Raji (cell line): ENCODE measurements around the gene PTCRA.

ENCODE experiments used
- POLR2A ChIP-seq: IDR thresholded peaks from 2 replicates; pipeline ENCODE4 v1.6.1; 2011; ENCODE audit warnings: low read depth, low read length, control low read depth; ENCODE audit not compliant: insufficient read depth

The PTCRA gene, protein sequence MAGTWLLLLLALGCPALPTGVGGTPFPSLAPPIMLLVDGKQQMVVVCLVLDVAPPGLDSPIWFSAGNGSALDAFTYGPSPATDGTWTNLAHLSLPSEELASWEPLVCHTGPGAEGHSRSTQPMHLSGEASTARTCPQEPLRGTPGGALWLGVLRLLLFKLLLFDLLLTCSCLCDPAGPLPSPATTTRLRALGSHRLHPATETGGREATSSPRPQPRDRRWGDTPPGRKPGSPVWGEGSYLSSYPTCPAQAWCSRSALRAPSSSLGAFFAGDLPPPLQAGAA

DNA sequence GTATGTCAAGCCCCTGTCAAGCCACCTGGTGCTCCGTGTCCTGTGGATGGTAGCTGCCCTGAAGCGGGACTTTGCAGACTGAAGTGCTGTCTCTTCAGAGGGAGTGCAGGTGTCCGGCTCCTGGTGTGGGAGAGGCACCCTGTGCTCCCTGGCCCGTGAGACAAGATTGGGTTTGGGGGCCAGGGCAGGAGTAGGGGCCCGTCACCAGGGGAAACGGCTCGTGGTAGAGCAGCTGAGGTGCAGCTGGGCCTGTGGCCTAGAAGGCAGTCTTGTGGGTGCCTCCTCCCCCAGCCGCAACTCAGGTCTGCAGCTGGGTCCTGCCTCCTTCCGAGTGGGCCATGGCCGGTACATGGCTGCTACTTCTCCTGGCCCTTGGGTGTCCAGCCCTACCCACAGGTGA lies at the start of gene PTCRA:
TSS of gene PTCRA (plus strand) at position 322 of the 400 bp plus-strand sequence. CDS start at position 339, 17 bp downstream.
- no peak for TF ChIP-seq POLR2A

GRCh38 chr6:42870145-42870936 lies 45.5 kb upstream of the PTCRA start:
- no peak for TF ChIP-seq POLR2A

GRCh38 chr6:42871711-42872110 lies 44.1 kb upstream of the PTCRA start:
- TF ChIP-seq POLR2A: no peak

DNA sequence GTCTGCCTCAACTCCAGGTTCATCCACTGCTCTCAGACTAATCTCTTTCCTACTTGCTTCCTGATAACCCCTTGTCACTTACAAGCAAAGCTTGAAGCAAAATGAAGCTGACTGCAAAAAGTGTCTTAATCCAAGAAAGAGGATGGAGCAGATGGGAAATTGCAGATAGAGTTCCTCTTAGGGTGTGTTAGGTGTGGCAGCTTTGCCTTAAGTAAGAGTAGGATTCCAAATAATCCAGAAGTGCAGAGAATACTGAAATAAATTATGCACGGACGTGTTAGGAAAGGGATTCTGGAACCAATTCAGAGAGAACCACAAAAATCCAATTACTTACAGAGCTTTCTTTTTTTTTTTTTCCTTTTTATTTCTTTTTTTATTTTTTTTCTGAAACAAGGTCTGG lies 42.5 kb upstream of the PTCRA start:
- TF ChIP-seq POLR2A: no peak

- TF ChIP-seq POLR2A: no peak
These were observed 38.2 kb upstream of the PTCRA start for GRCh38 chr6:42877695-42878094.

DNA sequence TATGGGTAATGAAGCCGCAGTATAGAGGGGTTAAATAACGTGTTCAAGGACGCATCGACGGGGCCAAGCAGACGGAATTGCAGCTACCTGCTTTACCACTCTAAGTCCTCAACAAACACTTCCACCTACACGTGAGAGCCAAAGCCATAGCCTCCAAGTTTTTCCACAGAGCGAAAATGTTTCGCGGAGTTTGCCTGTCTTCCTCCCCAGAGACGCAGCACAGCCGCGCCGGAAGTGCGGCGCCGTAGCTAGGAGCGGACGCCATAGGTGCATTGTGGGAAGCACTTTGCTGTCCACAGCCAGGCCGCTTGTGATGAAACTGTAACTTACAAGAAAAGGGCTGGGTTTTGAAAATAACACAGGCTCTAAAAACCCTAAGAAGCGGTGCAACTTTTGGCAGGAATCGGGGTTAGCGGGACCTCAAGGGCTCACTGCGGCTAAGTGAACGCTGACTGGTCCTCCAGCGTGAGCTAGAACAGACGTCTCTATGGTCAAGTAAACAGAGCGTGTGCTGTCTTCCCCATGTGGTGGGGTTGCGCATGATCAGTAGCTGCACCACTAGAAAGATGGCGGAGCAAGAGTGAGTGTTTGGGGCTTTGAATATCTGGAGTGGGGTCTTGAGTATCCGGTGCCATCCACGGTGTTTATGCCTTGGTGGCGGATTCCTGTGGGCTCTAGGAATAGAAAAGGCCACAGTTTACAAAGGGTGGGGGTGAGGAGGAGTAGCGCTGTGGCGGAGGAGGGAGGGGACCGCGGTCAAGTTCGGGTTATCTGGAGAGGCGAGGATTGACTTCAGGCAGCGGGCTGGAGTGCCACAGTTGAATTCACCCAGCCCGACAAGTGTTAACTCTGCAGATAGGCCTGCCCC lies 36.2 kb upstream of the PTCRA start, which contains the start of gene RPL7L1:
TSS of gene RPL7L1 (plus strand) at position 245 of the 868 bp plus-strand sequence. CDS start at position 540, 295 bp downstream.
- TF ChIP-seq POLR2A: peak; percentile 88

- TF ChIP-seq POLR2A: no peak
These were observed 30.2 kb upstream of the PTCRA start for GRCh38 chr6:42885702-42886101.

GRCh38 chr6:42889815-42890214 lies 26.0 kb upstream of the PTCRA start:
- no peak for TF ChIP-seq POLR2A

- TF ChIP-seq POLR2A: peak; percentile 95
These were observed 25.3 kb upstream of the PTCRA start for GRCh38 chr6:42890311-42891198.

DNA sequence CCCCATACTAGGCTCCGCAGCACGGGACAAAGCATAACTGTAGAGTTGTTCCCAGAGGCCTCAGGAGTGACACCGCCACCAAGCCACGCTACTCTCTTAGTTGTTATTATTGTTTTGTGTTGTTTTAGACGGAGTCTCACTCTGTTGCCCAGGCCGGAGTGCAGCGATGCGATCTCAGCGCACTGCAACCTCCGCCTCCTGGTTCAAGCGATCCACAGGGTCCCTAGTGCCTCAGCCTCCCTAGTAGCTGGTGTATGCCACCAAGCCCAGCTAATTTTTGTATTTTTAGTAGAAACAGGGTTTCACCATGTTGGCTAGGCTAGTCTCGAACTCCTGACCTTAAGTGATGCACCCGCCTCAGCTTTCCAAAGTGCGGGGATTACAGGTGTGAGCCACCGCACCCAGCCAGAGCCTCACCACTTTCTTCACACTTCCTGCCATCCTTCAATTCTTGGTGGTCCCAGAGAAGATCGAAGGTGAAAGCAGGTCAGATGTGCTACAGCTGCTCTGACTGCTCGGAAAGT lies 24.6 kb upstream of the PTCRA start:
- TF ChIP-seq POLR2A: no peak

DNA sequence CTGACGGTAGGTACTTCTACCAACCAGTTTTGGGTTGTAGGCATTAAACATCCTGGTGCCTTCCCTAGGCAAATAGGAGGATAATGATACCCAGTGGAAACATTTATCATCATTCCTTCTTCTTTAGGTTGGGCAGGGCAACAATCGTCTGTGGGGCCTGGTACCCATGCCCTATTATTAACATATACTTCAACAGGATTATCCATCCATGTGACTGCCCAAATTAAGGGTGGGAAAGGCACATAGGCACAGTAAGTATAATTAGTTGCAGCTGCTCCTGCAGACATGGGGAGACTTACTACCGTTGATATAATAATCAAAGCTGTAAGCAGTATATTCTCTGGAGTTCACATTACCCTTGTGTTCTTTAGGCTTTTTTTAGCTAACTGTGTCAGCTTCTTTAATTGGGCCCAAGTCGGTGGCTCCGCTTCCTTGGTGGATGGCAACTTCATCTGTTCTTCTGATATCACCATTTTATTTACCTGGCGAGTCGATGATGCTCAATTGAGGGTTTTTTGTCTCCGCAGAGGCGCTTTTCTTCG lies 19.6 kb upstream of the PTCRA start:
- TF ChIP-seq POLR2A: no peak

GRCh38 chr6:42898891-42899361 lies 16.9 kb upstream of the PTCRA start:
- no peak for TF ChIP-seq POLR2A

GRCh38 chr6:42899871-42900270 lies 16.0 kb upstream of the PTCRA start:
- no peak for TF ChIP-seq POLR2A

DNA sequence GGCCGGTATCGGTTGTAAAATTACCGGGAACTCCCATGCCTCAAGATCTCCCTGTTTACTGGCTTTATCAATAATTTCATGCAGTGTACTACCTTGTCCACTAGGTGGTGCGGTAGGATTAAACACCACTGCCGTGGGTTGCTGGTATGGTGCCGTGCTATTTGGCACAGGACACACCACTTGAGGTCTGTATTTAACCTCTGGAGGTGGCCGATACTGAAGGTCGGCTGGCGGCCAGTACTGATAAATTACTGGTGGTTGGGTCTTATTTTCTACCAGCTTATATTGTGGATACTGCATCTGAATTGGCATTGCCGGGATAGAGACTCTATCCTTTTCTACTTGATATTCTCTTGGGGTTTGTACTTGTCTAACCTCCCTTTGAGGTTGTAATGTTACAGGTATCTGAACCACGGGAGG lies 14.3 kb upstream of the PTCRA start:
- TF ChIP-seq POLR2A: no peak
